ENCODE data around the gene ARHGAP18. TPM values are rescaled to one million over a fixed set of nuclear protein-coding genes. Genes with fewer than 3 reads are reported as not detected.

The ARHGAP18 gene
- total and polyA plus RNA-seq, 4 donors, result 8.0 to 24.4 (median 15.7) TPM

- no peak overlapping the region for H3K4me3 ChIP-seq (ENCODE audit: low read length in 2 of 2)
- H3K4me1 ChIP-seq (ENCODE audit: control insufficient read depth in 1 of 2, insufficient read depth in 2 of 2, low read length in 2 of 2), result no peaks in the 10 kb centered on the region
- no peak for ATAC-seq (ENCODE audit: low FRiP score)
- H3K36me3 ChIP-seq (ENCODE audit: control insufficient read depth in 1 of 2, insufficient read depth in 2 of 2, low read length in 1 of 2), result no peaks in the 10 kb centered on the region
- intact Hi-C loops (cut with DNase I), result no loop called here
- H3K9me3 ChIP-seq (ENCODE audit: control insufficient read depth, low read length), result no peaks in the 10 kb centered on the region
- DNase-seq, result no peak
- H3K27me3 ChIP-seq (ENCODE audit: control insufficient read depth in 1 of 2, insufficient read depth in 2 of 2, low read length in 1 of 2), result no peaks in the 10 kb centered on the region
- WGBS, 2 donors, result 94 to 95% methylated on average over 7 of the region's 7 CpGs
- no peak overlapping the region for H3K27ac ChIP-seq (ENCODE audit: low read depth in 1 of 2, low read length in 2 of 2)
These were observed 48.2 kb downstream of the ARHGAP18 start for GRCh38 chr6:129661536-129662405.

- Histone ChIP-seq H3K4me3 (ENCODE audit: low read length in 2 of 2) (no peak overlapping the region), H3K4me1 (ENCODE audit: control insufficient read depth in 1 of 2, insufficient read depth in 2 of 2, low read length in 2 of 2) (no peaks in the 10 kb centered on the region), H3K27ac (ENCODE audit: low read depth in 1 of 2, low read length in 2 of 2) (no peak overlapping the region), H3K36me3 (ENCODE audit: control insufficient read depth in 1 of 2, insufficient read depth in 2 of 2, low read length in 1 of 2) (no peaks in the 10 kb centered on the region), H3K9me3 (ENCODE audit: control insufficient read depth, low read length) (no peaks in the 10 kb centered on the region), H3K27me3 (ENCODE audit: control insufficient read depth in 1 of 2, insufficient read depth in 2 of 2, low read length in 1 of 2) (no peaks in the 10 kb centered on the region)
- ATAC-seq (ENCODE audit: low FRiP score) (no peak), DNase-seq (no peak)
- WGBS, 2 donors, result 45 to 61% methylated on average over 2 of the region's 2 CpGs
- intact Hi-C loops (cut with DNase I), result no loop called here
These were observed 49.7 kb downstream of the ARHGAP18 start for GRCh38 chr6:129660346-129660676.

DNA sequence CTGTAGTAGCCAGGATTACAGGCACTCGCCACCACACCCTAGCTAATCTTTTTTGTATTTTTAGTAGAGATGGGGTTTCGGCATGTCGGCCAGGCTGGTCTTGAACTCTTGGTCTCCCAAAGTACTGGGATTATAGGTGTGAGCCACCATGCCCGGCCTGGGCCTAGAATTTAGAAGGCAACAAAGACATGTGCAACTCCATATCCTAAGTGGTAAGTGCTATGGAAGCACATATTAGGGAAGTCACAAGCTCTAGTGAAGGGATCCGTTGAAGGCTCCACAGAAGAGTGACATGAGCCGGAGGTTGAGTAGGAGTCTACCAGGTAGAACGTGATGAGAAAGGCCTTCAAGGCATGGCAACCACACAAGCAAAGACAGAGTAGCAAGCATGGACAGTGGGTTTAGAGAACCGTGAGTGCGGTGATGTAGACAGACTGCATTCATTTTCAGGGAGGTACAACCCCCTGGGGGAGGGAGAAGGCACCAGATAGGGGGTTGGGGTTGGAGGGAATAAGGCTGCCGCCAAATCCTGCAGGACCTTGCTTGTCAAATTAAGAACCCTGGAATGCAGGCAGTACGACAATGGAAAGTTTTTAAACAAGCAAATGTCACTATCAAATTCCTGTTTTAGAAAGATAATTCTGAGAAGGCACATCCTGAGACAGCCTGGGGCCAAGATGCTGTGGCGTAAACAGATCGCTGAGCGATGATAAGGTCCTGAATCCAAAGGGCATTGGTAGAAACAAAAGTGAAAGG, 50.2 kb downstream of the ARHGAP18 start:
- no peaks in the 10 kb centered on the region for H3K4me1 ChIP-seq (ENCODE audit: control insufficient read depth in 1 of 2, insufficient read depth in 2 of 2, low read length in 2 of 2)
- intact Hi-C loops (cut with DNase I), result no loop called here
- ATAC-seq (ENCODE audit: low FRiP score), result no peak
- no peak for DNase-seq
- H3K36me3 ChIP-seq (ENCODE audit: control insufficient read depth in 1 of 2, insufficient read depth in 2 of 2, low read length in 1 of 2), result no peaks in the 10 kb centered on the region
- 95% methylated on average over 14 of the region's 14 CpGs for WGBS, 2 donors
- H3K27ac ChIP-seq (ENCODE audit: low read depth in 1 of 2, low read length in 2 of 2), result no peak overlapping the region
- H3K4me3 ChIP-seq (ENCODE audit: low read length in 2 of 2), result no peak overlapping the region
- no peaks in the 10 kb centered on the region for H3K27me3 ChIP-seq (ENCODE audit: control insufficient read depth in 1 of 2, insufficient read depth in 2 of 2, low read length in 1 of 2)
- no peaks in the 10 kb centered on the region for H3K9me3 ChIP-seq (ENCODE audit: control insufficient read depth, low read length)

- Histone ChIP-seq H3K27me3 (ENCODE audit: control insufficient read depth in 1 of 2, insufficient read depth in 2 of 2, low read length in 1 of 2) (no peaks in the 10 kb centered on the region), H3K4me3 (ENCODE audit: low read length in 2 of 2) (no peak overlapping the region), H3K27ac (ENCODE audit: low read depth in 1 of 2, low read length in 2 of 2) (no peak overlapping the region), H3K36me3 (ENCODE audit: control insufficient read depth in 1 of 2, insufficient read depth in 2 of 2, low read length in 1 of 2) (no peaks in the 10 kb centered on the region), H3K4me1 (ENCODE audit: control insufficient read depth in 1 of 2, insufficient read depth in 2 of 2, low read length in 2 of 2) (no peaks in the 10 kb centered on the region), H3K9me3 (ENCODE audit: control insufficient read depth, low read length) (no peaks in the 10 kb centered on the region)
- WGBS, 2 donors, result 93 to 95% methylated on average over 3 of the region's 3 CpGs
- intact Hi-C loops (cut with DNase I), result no loop called here
- no peak for DNase-seq
- no peak for ATAC-seq (ENCODE audit: low FRiP score)
These were observed 50.8 kb downstream of the ARHGAP18 start for GRCh38 chr6:129659167-129659566.

- Histone ChIP-seq H3K27ac (ENCODE audit: low read depth in 1 of 2, low read length in 2 of 2) (no peak overlapping the region), H3K9me3 (ENCODE audit: control insufficient read depth, low read length) (no peaks in the 10 kb centered on the region), H3K4me1 (ENCODE audit: control insufficient read depth in 1 of 2, insufficient read depth in 2 of 2, low read length in 2 of 2) (no peaks in the 10 kb centered on the region), H3K36me3 (ENCODE audit: control insufficient read depth in 1 of 2, insufficient read depth in 2 of 2, low read length in 1 of 2) (no peaks in the 10 kb centered on the region), H3K4me3 (ENCODE audit: low read length in 2 of 2) (no peak overlapping the region), H3K27me3 (ENCODE audit: control insufficient read depth in 1 of 2, insufficient read depth in 2 of 2, low read length in 1 of 2) (no peaks in the 10 kb centered on the region)
- intact Hi-C loops (cut with DNase I), result no loop called here
- no peak for ATAC-seq (ENCODE audit: low FRiP score)
- WGBS, 2 donors, result 93 to 95% methylated on average over 3 of the region's 3 CpGs
- DNase-seq, result no peak
These were observed 52.5 kb downstream of the ARHGAP18 start for GRCh38 chr6:129657483-129657882.

- H3K27ac ChIP-seq (ENCODE audit: low read depth in 1 of 2, low read length in 2 of 2), result no peak overlapping the region
- no peaks in the 10 kb centered on the region for H3K36me3 ChIP-seq (ENCODE audit: control insufficient read depth in 1 of 2, insufficient read depth in 2 of 2, low read length in 1 of 2)
- DNase-seq, result no peak
- no peak for ATAC-seq (ENCODE audit: low FRiP score)
- H3K27me3 ChIP-seq (ENCODE audit: control insufficient read depth in 1 of 2, insufficient read depth in 2 of 2, low read length in 1 of 2), result no peaks in the 10 kb centered on the region
- no peaks in the 10 kb centered on the region for H3K4me1 ChIP-seq (ENCODE audit: control insufficient read depth in 1 of 2, insufficient read depth in 2 of 2, low read length in 2 of 2)
- WGBS, 2 donors, result 91 to 97% methylated on average over 1 of the region's 1 CpG
- H3K4me3 ChIP-seq (ENCODE audit: low read length in 2 of 2), result no peak overlapping the region
- no peaks in the 10 kb centered on the region for H3K9me3 ChIP-seq (ENCODE audit: control insufficient read depth, low read length)
- intact Hi-C loops (cut with DNase I), result no loop called here
These were observed 54.6 kb downstream of the ARHGAP18 start for GRCh38 chr6:129655334-129655733.

DNA sequence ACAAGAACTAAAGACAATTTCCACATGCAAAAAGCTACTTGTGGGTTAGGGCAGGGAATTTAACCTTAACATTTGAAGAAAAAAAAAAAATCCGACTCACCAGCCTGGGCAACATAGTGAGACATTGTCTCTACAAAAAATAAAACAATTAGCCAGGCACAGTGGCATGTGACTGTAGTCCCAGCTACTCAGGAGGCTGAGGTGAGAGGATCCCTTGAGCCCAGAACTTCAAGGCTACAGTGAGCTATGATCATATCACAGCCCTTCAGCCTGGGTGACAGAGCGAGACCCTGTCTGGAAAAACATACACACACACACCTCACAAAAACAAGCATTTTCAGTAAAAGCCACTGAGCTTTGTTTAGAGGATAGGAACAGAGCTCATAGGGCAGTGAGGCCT, 56.2 kb downstream of the ARHGAP18 start:
- Histone ChIP-seq H3K27ac (ENCODE audit: low read depth in 1 of 2, low read length in 2 of 2) (no peak overlapping the region), H3K4me3 (ENCODE audit: low read length in 2 of 2) (no peak overlapping the region), H3K9me3 (ENCODE audit: control insufficient read depth, low read length) (no peaks in the 10 kb centered on the region), H3K4me1 (ENCODE audit: control insufficient read depth in 1 of 2, insufficient read depth in 2 of 2, low read length in 2 of 2) (no peaks in the 10 kb centered on the region), H3K27me3 (ENCODE audit: control insufficient read depth in 1 of 2, insufficient read depth in 2 of 2, low read length in 1 of 2) (no peaks in the 10 kb centered on the region), H3K36me3 (ENCODE audit: control insufficient read depth in 1 of 2, insufficient read depth in 2 of 2, low read length in 1 of 2) (no peaks in the 10 kb centered on the region)
- intact Hi-C loops (cut with DNase I), result no loop called here
- ATAC-seq (ENCODE audit: low FRiP score), result no peak
- DNase-seq, result no peak
- WGBS, 2 donors, result 92 to 93% methylated on average over 2 of the region's 2 CpGs

DNA sequence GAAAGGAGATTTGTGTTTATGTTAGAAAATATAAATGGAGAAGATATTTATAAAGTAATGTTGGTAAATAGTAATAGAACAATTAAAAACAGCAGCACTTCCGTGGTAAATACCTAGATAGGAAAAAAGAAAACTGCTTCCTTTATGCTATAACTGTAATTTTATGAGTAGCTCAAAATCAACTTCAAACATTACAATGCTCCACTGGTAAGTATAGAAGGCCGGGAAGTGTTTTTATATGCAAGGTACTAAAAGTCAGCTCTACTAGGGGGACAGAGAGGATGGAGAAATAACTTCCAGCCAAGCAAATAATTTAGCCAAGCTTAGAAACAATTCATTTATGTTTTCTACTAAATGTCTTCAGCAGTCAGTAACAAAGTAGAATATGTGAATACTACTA, 56.7 kb downstream of the ARHGAP18 start:
- Histone ChIP-seq H3K4me1 (ENCODE audit: control insufficient read depth in 1 of 2, insufficient read depth in 2 of 2, low read length in 2 of 2) (no peaks in the 10 kb centered on the region), H3K4me3 (ENCODE audit: low read length in 2 of 2) (no peak overlapping the region), H3K27me3 (ENCODE audit: control insufficient read depth in 1 of 2, insufficient read depth in 2 of 2, low read length in 1 of 2) (no peaks in the 10 kb centered on the region), H3K36me3 (ENCODE audit: control insufficient read depth in 1 of 2, insufficient read depth in 2 of 2, low read length in 1 of 2) (no peaks in the 10 kb centered on the region), H3K27ac (ENCODE audit: low read depth in 1 of 2, low read length in 2 of 2) (no peak overlapping the region), H3K9me3 (ENCODE audit: control insufficient read depth, low read length) (no peaks in the 10 kb centered on the region)
- ATAC-seq (ENCODE audit: low FRiP score) (no peak), DNase-seq (no peak)
- 90 to 94% methylated on average over 2 of the region's 2 CpGs for WGBS, 2 donors
- intact Hi-C loops (cut with DNase I), result no loop called here

GRCh38 chr6:129651291-129651691, 58.7 kb downstream of the ARHGAP18 start:
- Histone ChIP-seq H3K27me3 (ENCODE audit: control insufficient read depth in 1 of 2, insufficient read depth in 2 of 2, low read length in 1 of 2) (no peaks in the 10 kb centered on the region), H3K36me3 (ENCODE audit: control insufficient read depth in 1 of 2, insufficient read depth in 2 of 2, low read length in 1 of 2) (no peaks in the 10 kb centered on the region), H3K27ac (ENCODE audit: low read depth in 1 of 2, low read length in 2 of 2) (no peak overlapping the region), H3K4me1 (ENCODE audit: control insufficient read depth in 1 of 2, insufficient read depth in 2 of 2, low read length in 2 of 2) (no peaks in the 10 kb centered on the region), H3K9me3 (ENCODE audit: control insufficient read depth, low read length) (no peaks in the 10 kb centered on the region), H3K4me3 (ENCODE audit: low read length in 2 of 2) (no peak overlapping the region)
- WGBS, 2 donors, result 89 to 100% methylated on average over 2 of the region's 2 CpGs
- intact Hi-C loops (cut with DNase I), result no loop called here
- DNase-seq (no peak), ATAC-seq (ENCODE audit: low FRiP score) (no peak)

Measured in aorta (tissue), 5 donors.